HG03565 (cell line): ENCODE measurements around the gene ELAC1.

Experiments used
- ATAC-seq: cut with Tn5 transposase; IDR thresholded peaks from one replicate; pipeline ENCODE4 v1.9.1; 2021; ENCODE audit warnings: mild to moderate bottlenecking, moderate library complexity; ENCODE audit not compliant: unreplicated experiment

Gene ELAC1

GRCh38 chr18:51013259-51013658 is 45.4 kb downstream of the ELAC1 start:
- no peak for ATAC-seq

DNA sequence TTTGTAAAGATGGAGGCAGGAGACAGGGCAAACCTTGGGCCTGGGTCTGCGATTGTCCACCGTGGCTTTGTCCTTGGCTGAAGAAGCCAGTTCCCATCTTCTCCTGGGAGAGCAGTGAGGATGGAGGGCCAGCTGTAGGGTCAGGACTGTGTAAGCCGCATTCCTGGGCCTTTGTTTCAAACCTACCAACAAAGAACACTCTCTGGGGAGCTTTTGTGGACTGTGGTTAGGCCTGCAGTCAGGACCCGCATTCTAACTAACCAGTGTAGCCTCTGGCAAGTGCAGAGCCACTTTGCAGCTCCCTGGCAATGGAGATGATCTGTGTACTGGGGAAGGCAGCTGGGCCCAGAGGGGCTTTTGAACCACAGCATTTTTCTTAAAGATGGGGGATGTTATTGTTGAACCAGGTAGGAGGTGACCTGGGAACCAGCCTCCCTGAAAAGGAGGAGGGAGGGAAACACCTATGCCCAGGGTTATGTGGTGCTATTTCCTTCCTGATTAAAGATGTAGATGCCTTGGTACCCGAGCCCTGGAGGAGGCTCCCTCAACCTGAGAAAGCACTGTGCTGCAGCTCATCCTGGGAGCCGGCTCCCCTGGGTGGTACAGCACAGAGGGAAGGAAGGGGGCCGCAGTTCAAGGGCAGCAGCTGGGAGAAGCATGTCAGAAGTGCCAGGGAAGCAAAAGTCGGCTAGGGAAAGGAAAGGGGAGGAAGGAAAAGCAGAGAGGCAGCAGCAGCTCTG is 49.5 kb downstream of the ELAC1 start:
- no peak for ATAC-seq

GRCh38 chr18:51020536-51020935 is 52.7 kb downstream of the ELAC1 start:
- no peak for ATAC-seq

DNA sequence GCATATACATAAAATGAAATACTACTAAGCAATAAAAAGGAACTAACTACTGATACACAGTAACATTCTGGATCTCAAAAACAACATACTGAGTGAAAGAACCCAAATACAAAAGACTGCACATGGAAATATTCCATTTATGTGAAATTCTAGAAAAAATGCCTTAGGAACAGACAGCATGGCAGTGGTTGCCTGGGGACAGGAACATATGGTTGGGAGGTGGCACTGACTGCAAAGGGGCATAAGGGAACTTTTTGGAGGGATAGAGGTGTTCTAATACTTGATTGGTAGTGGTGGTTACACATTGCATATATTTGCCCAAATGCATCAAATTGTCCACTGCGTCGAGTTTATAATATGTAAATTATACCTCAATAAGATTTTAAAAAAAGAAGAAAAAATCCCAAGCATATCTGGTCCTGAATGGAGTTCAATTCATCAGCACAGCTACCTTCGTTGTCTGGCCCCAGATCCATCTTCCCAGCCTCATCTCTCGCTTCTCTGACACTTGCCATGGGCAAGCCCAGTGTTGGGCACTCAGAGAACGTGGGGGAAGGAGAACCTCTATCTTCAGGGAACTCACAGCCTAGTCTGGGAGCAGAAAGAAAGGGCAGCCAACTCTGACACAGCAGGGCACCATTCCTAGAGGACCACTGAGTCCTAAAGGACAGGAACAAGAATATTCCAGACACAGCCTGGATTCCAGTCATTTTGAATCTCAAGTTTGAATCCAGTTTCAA is 53.6 kb downstream of the ELAC1 start:
- no peak for ATAC-seq

- ATAC-seq: no peak
These were observed 57.7 kb downstream of the ELAC1 start for GRCh38 chr18:51025512-51025911.

DNA sequence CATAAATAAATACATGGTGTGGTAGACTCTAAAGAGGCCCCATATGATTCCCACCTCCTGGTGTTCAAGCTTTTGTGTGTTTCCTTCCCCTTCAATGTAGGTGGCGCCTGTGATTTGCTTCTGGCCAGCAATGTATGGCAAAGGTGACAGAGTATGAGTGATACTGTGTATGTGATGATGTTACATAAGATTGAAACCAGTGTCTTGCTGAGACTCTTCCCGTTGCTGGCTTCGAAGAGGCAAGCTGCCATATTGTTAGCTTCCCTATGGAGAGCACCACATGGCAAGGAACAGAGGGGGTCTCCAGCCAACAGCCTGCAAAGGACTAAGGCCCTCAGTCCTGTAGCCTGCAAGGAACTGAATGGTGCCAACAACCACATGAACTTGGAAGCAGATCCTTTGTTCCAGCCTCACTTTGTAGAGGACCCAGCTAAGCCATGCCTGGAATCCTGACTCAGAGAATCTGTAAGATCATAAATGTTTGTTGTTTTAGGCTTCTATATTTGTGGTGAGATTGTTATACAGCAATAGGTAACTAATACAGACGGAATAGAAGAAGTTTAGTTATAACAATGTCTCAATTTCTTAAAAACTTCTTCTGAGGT is 60.5 kb downstream of the ELAC1 start:
- ATAC-seq: no peak

DNA sequence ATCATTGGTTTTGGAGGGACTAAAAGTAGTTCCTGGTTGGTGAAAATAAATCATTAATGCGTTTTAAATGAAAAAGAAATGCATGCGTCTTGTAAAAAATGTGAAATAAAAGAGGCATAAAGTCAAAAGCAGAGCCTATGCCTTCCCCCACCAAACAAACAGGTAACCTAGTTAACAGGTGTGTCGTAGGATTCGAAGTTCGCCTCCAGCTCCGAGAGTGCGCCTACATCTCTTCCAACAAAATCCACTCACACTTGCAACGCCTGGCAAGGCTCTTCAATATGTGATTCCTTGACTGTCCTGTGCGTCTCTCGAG is 61.5 kb downstream of the ELAC1 start:
- ATAC-seq: no peak

- ATAC-seq: peak; percentile 65
These were observed 62.1 kb downstream of the ELAC1 start, which contains the start of gene SMAD4 for GRCh38 chr18:51029694-51030536. SMAD4 (plus strand) TSS chr18:51030213; CDS start chr18:51047047, 16,834 bp downstream.

GRCh38 chr18:51030537-51031258 is 62.9 kb downstream of the ELAC1 start:
- peak; percentile 24 for ATAC-seq

GRCh38 chr18:51032193-51032592 is 64.4 kb downstream of the ELAC1 start:
- no peak for ATAC-seq

DNA sequence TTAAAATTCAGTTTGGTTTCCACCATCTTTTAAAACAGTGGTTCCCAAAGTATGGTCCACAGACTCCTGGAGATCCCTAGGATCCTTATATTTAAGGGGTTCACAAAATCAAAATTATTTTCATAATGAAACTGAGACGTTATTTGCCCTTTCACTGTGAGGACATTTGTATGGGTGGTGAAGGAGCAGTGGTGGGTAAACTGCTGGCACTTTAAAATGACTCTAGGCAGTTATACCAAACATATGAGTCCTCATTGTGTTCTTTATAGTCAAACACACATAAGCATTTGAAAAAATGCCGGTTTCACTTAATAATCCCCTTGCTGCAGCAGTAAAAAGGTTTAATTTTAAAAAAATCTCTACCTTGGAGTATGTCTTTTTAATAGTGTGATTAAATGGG is 69.4 kb downstream of the ELAC1 start:
- ATAC-seq: no peak
